SK-N-SH (cell line): Measurements from ENCODE around the gene CCDC81. TPM values are rescaled to one million over a fixed set of nuclear protein-coding genes. Genes with fewer than 3 reads are reported as not detected.

ENCODE experiments used
- CTCF ChIA-PET: fragments of 300-600, 350-600 bp; formaldehyde crosslinking; extraction: SDS; loops from one replicate; lab custom pipeline; 2021; lab: Yijun Ruan, JAX
- POLR2A ChIA-PET: fragments of 350-600 bp; sonication (Branson Sonifier 250); formaldehyde crosslinking; extraction: SDS; loops from one replicate; lab custom pipeline; 2020; ENCODE audit warnings: antibody characterized with exemption, inconsistent platforms; lab: Yijun Ruan, JAX
- DNase-seq: peaks from one replicate; pipeline ENCODE4 v3.0.0; 2012
- H2AFZ ChIP-seq: fragments of 200-600 bp; sonication (generic); 2 replicates; pipeline ENCODE4 v1.8.1; 2016; ENCODE audit warnings: antibody characterized with exemption, mild to moderate bottlenecking, low read depth
- H3F3A ChIP-seq: fragments of 200-600 bp; sonication (generic); replicated peaks from 2 replicates; pipeline ENCODE3; 2016; ENCODE audit warnings: antibody characterized with exemption, mild to moderate bottlenecking; ENCODE audit not compliant: insufficient read depth
- H3K27ac ChIP-seq, 2 experiments: fragments of 200-500 bp in 1 of 2; fragments of 200-600 bp in 1 of 2; sonication (Bioruptor generic) in 1 of 2; sonication (generic), shearing (Covaris generic) in 1 of 2; 2 replicates each; pipeline versions ENCODE4 v1.5.1 to v1.6.1; 2014 to 2016; ENCODE audit warnings: low read depth in 2 of 2, inconsistent platforms in 1 of 2, low read length in 1 of 2, mild to moderate bottlenecking in 1 of 2, mixed read lengths in 1 of 2
- H3K27me3 ChIP-seq: fragments of 200-600 bp; sonication (generic), shearing (Covaris generic); 2 replicates; pipeline ENCODE4 v1.6.1; 2016; ENCODE audit warnings: mixed run types; ENCODE audit not compliant: insufficient read depth
- H3K36me3 ChIP-seq, 2 experiments: fragments of 200-500 bp in 1 of 2; fragments of 200-600 bp in 1 of 2; sonication (Bioruptor generic) in 1 of 2; sonication (generic) in 1 of 2; replicated peaks in 1 of 2; 2 replicates each; pipeline versions ENCODE3 to v1.5.1; 2014 to 2016; ENCODE audit warnings: low read length in 1 of 2, mild to moderate bottlenecking in 1 of 2; ENCODE audit not compliant: insufficient read depth in 2 of 2, control insufficient read depth in 1 of 2
- H3K4me1 ChIP-seq, 2 experiments: fragments of 200-500 bp in 1 of 2; fragments of 200-600 bp in 1 of 2; sonication (Bioruptor generic) in 1 of 2; sonication (generic), shearing (Covaris generic) in 1 of 2; 2 replicates each; pipeline versions ENCODE4 v1.5.1 to v1.6.1; 2014 to 2016; ENCODE audit warnings: low read depth in 1 of 2, low read length in 1 of 2, mixed run types in 1 of 2; ENCODE audit not compliant: insufficient read depth in 2 of 2, control insufficient read depth in 1 of 2
- H3K4me2 ChIP-seq: fragments of 200-600 bp; sonication (generic), shearing (Covaris generic); 2 replicates; pipeline ENCODE4 v1.6.1; 2017; ENCODE audit warnings: mixed run types
- H3K4me3 ChIP-seq, 2 experiments: fragments of 200-500 bp in 1 of 2; fragments of 200-600 bp in 1 of 2; sonication (Bioruptor generic) in 1 of 2; sonication (generic), shearing (Covaris generic) in 1 of 2; 2 replicates each; pipeline versions ENCODE4 v1.5.1 to v1.8.1; 2014 to 2016; ENCODE audit warnings: low read depth in 2 of 2, inconsistent platforms in 1 of 2, low read length in 1 of 2, mild to moderate bottlenecking in 1 of 2, mixed read lengths in 1 of 2, moderate library complexity in 1 of 2
- H3K79me2 ChIP-seq: fragments of 200-600 bp; sonication (generic); 2 replicates; pipeline ENCODE4 v1.8.1; 2017; ENCODE audit warnings: mild to moderate bottlenecking; ENCODE audit not compliant: insufficient read depth
- H3K9ac ChIP-seq: fragments of 200-600 bp; sonication (generic); 2 replicates; pipeline ENCODE4 v1.6.1; 2017; ENCODE audit warnings: mixed run types
- H3K9me2 ChIP-seq: fragments of 200-600 bp; sonication (generic); 2 replicates; pipeline ENCODE4 v1.6.1; 2017; ENCODE audit warnings: mixed run types
- H3K9me3 ChIP-seq: fragments of 200-600 bp; sonication (generic); 2 replicates; pipeline ENCODE4 v1.6.1; 2017; ENCODE audit warnings: mixed run types, mild to moderate bottlenecking, moderate library complexity
- H4K20me1 ChIP-seq: fragments of 200-600 bp; sonication (generic); 2 replicates; pipeline ENCODE4 v1.6.1; 2017; ENCODE audit warnings: mild to moderate bottlenecking, mixed run types; ENCODE audit not compliant: insufficient read depth
- ELF1 ChIP-seq: IDR thresholded peaks from 2 replicates; pipeline ENCODE4 v1.4.0; 2012
- EP300 ChIP-seq, 2 experiments: IDR thresholded peaks; 2 replicates each; pipeline versions ENCODE4 v1.4.0 to v1.6.1; 2012; ENCODE audit warnings: borderline replicate concordance in 1 of 2, low read depth in 1 of 2, low read length in 1 of 2
- EZH2phosphoT487 ChIP-seq: fragments of 200-600 bp; sonication (generic); IDR thresholded peaks from 2 replicates; pipeline ENCODE4 v1.6.1; 2017; ENCODE audit warnings: low read depth, mixed run types, mild to moderate bottlenecking, antibody characterized with exemption, moderate library complexity, borderline replicate concordance
- FOSL2 ChIP-seq: IDR thresholded peaks from 2 replicates; pipeline ENCODE4 v1.4.0; 2012; ENCODE audit warnings: low read depth, mild to moderate bottlenecking, moderate library complexity, borderline replicate concordance
- FOXJ3 ChIP-seq: sonication (generic); formaldehyde crosslinking; IDR thresholded peaks from 2 replicates; pipeline ENCODE4 v1.5.1; 2020; ENCODE audit warnings: mild to moderate bottlenecking, missing genetic modification reagents
- FOXM1 ChIP-seq: IDR thresholded peaks from 2 replicates; pipeline ENCODE4 v1.4.0; 2012; ENCODE audit warnings: low read depth, mild to moderate bottlenecking
- GATA2 ChIP-seq: sonication (generic); formaldehyde crosslinking; IDR thresholded peaks from 2 replicates; pipeline ENCODE4 v1.5.0; 2020; ENCODE audit warnings: mild to moderate bottlenecking, missing genetic modification reagents
- JUND ChIP-seq: IDR thresholded peaks from 2 replicates; pipeline ENCODE4 v1.4.0; 2012
- MAX ChIP-seq: IDR thresholded peaks from 2 replicates; pipeline ENCODE4 v1.4.0; 2012; ENCODE audit warnings: low read depth
- MEF2A ChIP-seq: IDR thresholded peaks from 2 replicates; pipeline ENCODE4 v1.4.0; 2012; ENCODE audit warnings: low read depth, borderline replicate concordance
- MXI1 ChIP-seq: IDR thresholded peaks from 2 replicates; pipeline ENCODE4 v1.6.1; 2012; ENCODE audit warnings: mild to moderate bottlenecking, low read depth, low read length, improper control_type of control experiment
- NFIC ChIP-seq: IDR thresholded peaks from 2 replicates; pipeline ENCODE4 v1.4.0; 2012; ENCODE audit warnings: borderline replicate concordance
- NRF1 ChIP-seq: IDR thresholded peaks from 2 replicates; pipeline ENCODE4 v1.6.1; 2012; ENCODE audit warnings: low read depth, mild to moderate bottlenecking, low read length
- RAD21 ChIP-seq: IDR thresholded peaks from 2 replicates; pipeline ENCODE4 v1.6.1; 2012; ENCODE audit warnings: mild to moderate bottlenecking, low read length
- RCOR1 ChIP-seq: fragments of 150-350 bp; IDR thresholded peaks from 2 replicates; pipeline ENCODE4 v1.6.1; 2017; ENCODE audit warnings: antibody characterized with exemption, low read length
- RFX5 ChIP-seq: IDR thresholded peaks from 2 replicates; pipeline ENCODE4 v1.6.1; 2012; ENCODE audit warnings: mild to moderate bottlenecking, improper control_type of control experiment, low read length
- RXRA ChIP-seq: IDR thresholded peaks from 2 replicates; pipeline ENCODE4 v1.4.0; 2012; ENCODE audit warnings: low read depth, mild to moderate bottlenecking, borderline replicate concordance
- SMC3 ChIP-seq: IDR thresholded peaks from 2 replicates; pipeline ENCODE4 v1.6.1; 2012; ENCODE audit warnings: low read depth, low read length, improper control_type of control experiment
- TCF12 ChIP-seq: IDR thresholded peaks from 2 replicates; pipeline ENCODE4 v1.4.0; 2012
- TEAD4 ChIP-seq: IDR thresholded peaks from 2 replicates; pipeline ENCODE4 v1.4.0; 2012; ENCODE audit warnings: mild to moderate bottlenecking, borderline replicate concordance; ENCODE audit not compliant: insufficient read depth
- ZBTB33 ChIP-seq: IDR thresholded peaks from 2 replicates; pipeline ENCODE4 v1.4.0; 2012; ENCODE audit warnings: low read depth, borderline replicate concordance
- WGBS: methylation state at CpG from one replicate; pipeline ENCODE4 v1.1.6; 2017; ENCODE audit warnings: low lambda C conversion rate; 5-methylcytosine and 5-hydroxymethylcytosine counted together
- polyA plus RNA-seq, 3 experiments: library from polyadenylated mRNA; depleted of rRNA; stranded (reverse); fragments of >200 nt; gene quantifications; 2 replicates each; pipeline ENCODE4 v1.2.3, GENCODE V29; 2012

Gene CCDC81
- polyA plus RNA-seq (2012; rRNA removed) = 0.49 and 0.62 TPM in 2 replicates
- 0.38 and 0.64 TPM in 2 replicates for polyA plus RNA-seq (2012; cell fraction: cytosol; rRNA removed)
- 1.8 and 2.0 TPM in 2 replicates for polyA plus RNA-seq (2012; cell fraction: nucleus; rRNA removed)

- Histone ChIP-seq H3K9ac (no peak within 1 kb of the TSS), H3K9me2 (no peaks in the 10 kb centered on the region), H3K36me3 (peaks cover 0 to 4% of the 10 kb centered on the region in 2 experiments), H3K27ac (no peak within 1 kb of the TSS), H3K27me3 (no peaks in the 10 kb centered on the region), H3K4me1 (no peaks in the 10 kb centered on the region), H3F3A (no peaks in the 10 kb centered on the region), H3K79me2 (no peaks in the 10 kb centered on the region), H3K9me3 (no peaks in the 10 kb centered on the region), H3K4me3 (no peak within 1 kb of the TSS), H3K4me2 (no peak within 1 kb of the TSS), H4K20me1 (no peaks in the 10 kb centered on the region), H2AFZ (no peak within 1 kb of the TSS)
- TF ChIP-seq TCF12 (no peak), FOXM1 (no peak), NRF1 (no peak), FOXJ3 (CRISPR knock-in tag) (no peak), RCOR1 (no peak), MXI1 (no peak), EZH2phosphoT487 (no peak)
- POLR2A ChIA-PET = no interaction called here
- 74% methylated on average over 25 of the region's 25 CpGs for WGBS
- DNase-seq = no peak
- CTCF ChIA-PET = interaction anchor here (1.2 kb wide), 1 partner anchor 10 kb away, joined by 3 read pairs; no protein-coding TSS in a partner anchor
Observed at GRCh38 chr11:86374586-86374985, at the start of gene CCDC81. Gene CCDC81, plus strand, starts transcription at chr11:86374887. Its CDS starts 277 bp downstream, at chr11:86375164.

GRCh38 chr11:86335131-86335767, 39.4 kb upstream of the CCDC81 start:
- H3K9me2 ChIP-seq = no peaks in the 10 kb centered on the region
- H3K4me1 ChIP-seq = peaks cover 0 to 1% of the 10 kb centered on the region in 2 experiments; a peak in 1 of 4 replicates
- DNase-seq = no peak
- H3K4me2 ChIP-seq = no peak overlapping the region
- H3K4me3 ChIP-seq = no peak overlapping the region
- ChIA-PET POLR2A (no interaction called here), CTCF (no interaction called here)
- H3K27me3 ChIP-seq = no peaks in the 10 kb centered on the region
- peaks cover 28 to 56% of the 10 kb centered on the region in 2 experiments for H3K36me3 ChIP-seq
- TF ChIP-seq RAD21 = no peak
- TF ChIP-seq EP300 (IDR thresholded peaks at IDR 0.05; ENCODE audit: borderline replicate concordance in 1 of 2, low read depth in 1 of 2, low read length in 1 of 2) = no peak
- no peak for TF ChIP-seq RCOR1
- no peak for TF ChIP-seq ELF1
- no peak for TF ChIP-seq NFIC
- no peak for TF ChIP-seq RFX5
- no peak for TF ChIP-seq ZBTB33
- no peak for TF ChIP-seq GATA2 (CRISPR knock-in tag)
- no peak for TF ChIP-seq JUND
- no peak for TF ChIP-seq SMC3
- no peak for TF ChIP-seq TEAD4
- TF ChIP-seq TCF12 = no peak
- TF ChIP-seq RXRA = no peak
- TF ChIP-seq MEF2A = no peak
- no peak for TF ChIP-seq MAX
- no peak for TF ChIP-seq FOSL2
- no peaks in the 10 kb centered on the region for H3K9me3 ChIP-seq
- no peak overlapping the region for H2AFZ ChIP-seq
- 99% methylated on average over 6 of the region's 6 CpGs for WGBS
- H3K79me2 ChIP-seq = no peaks in the 10 kb centered on the region; the same call in 1 of the 2 replicates
- no peak overlapping the region for H3K9ac ChIP-seq
- no peak overlapping the region for H3K27ac ChIP-seq
- no peaks in the 10 kb centered on the region for H3F3A ChIP-seq
- no peaks in the 10 kb centered on the region for H4K20me1 ChIP-seq
